ENCODE measurements around the gene DHRS7. TPM values are rescaled to one million over a fixed set of nuclear protein-coding genes. Genes with fewer than 3 reads are reported as not detected.

DHRS7 gene
- total and polyA plus RNA-seq, 9 of the 15 experiments (the other 6 are each of a cell fraction or from before 2014, with no cell fraction given), result 10.2 to 20.1 (median 15.7) TPM

DNA sequence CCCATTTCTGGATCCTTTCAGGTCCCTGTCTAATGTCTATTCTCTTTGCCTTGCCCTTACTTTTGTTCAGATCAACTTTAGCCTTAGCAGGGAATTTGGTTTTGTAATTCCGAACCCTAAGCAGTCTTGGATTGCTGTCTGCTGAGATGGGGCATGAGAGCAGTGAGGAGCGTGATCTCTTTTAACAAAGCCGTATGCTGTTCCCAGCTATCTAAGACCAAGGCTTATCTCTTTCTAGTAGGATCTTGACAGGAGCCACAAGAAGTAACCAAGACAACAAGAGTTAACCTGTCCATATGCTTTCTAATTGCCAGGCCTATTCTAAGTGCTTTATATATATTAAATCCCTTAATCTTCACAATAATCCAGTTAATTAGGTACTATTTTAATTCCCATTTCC is 4.5 kb upstream of the DHRS7 start:
- no peaks in the 10 kb centered on the region for H3K27me3 ChIP-seq (ENCODE audit: control insufficient read depth in 2 of 2, insufficient read depth in 2 of 2, low read length in 2 of 2)
- ChIA-PET CTCF (ENCODE audit: low intra/inter-chr PET ratio) (no interaction called here), POLR2A (interaction anchor here (0.5 to 0.6 kb wide), 3 partner anchors 38 to 1373 kb away, joined by 4 to 7 read pairs (median 4); no protein-coding TSS in a partner anchor)
- H3K9me1 ChIP-seq (ENCODE audit: control insufficient read depth, insufficient read depth, low read length), result no peaks in the 10 kb centered on the region
- no TSS peak for BruUV-seq (replicated peaks)
- no peak overlapping the region for H2AFZ ChIP-seq (ENCODE audit: low read depth, low read length)
- H3K79me2 ChIP-seq (ENCODE audit: control insufficient read depth, insufficient read depth, low read length), result no peaks in the 10 kb centered on the region
- peaks cover 0 to 8% of the 10 kb centered on the region in 2 experiments; a peak in 2 of 5 replicates for H3K4me1 ChIP-seq (replicated peaks in 1 of 2; ENCODE audit: control insufficient read depth in 2 of 2, insufficient read depth in 2 of 2, low read length in 2 of 2)
- H3K9ac ChIP-seq (ENCODE audit: insufficient read depth in 1 of 2, low read depth in 2 of 2, low read length in 2 of 2), result no peak overlapping the region
- no peaks in the 10 kb centered on the region for H3K36me3 ChIP-seq (ENCODE audit: control insufficient read depth, insufficient read depth, low read length)
- no peak overlapping the region for H3K4me2 ChIP-seq (ENCODE audit: insufficient read depth, low read length)
- intact Hi-C loops (cut with micrococcal nuclease), result loop anchor here (5.0 kb wide), 2 partner anchors 202 to 537 kb away; no protein-coding TSS in a partner anchor
- DNase-seq (ENCODE audit: extremely low read depth in 1 of 4, low spot score in 3 of 4), result no peak
- in situ Hi-C loops (cut with MboI), result loop anchor here (10.0 kb wide), 2 partner anchors 105 to 205 kb away; no protein-coding TSS in a partner anchor
- no peaks in the 10 kb centered on the region for H3K9me3 ChIP-seq (replicated peaks; ENCODE audit: control insufficient read depth, insufficient read depth, low read depth, low read length)
- ATAC-seq, result no peak
- 27% methylated on average over 3 of the region's 3 CpGs for WGBS (ENCODE audit: insufficient coverage, low coverage, missing lambda C conversion rate)
- H3K4me3 ChIP-seq, result no peak overlapping the region
- TF ChIP-seq RCOR1 (IDR thresholded peaks at IDR 0.05; ENCODE audit: borderline replicate concordance in 1 of 2, low read depth in 2 of 2, low read length in 2 of 2) (no peak), THRAP3 (IDR thresholded peaks at IDR 0.05; ENCODE audit: borderline replicate concordance) (no peak), MCM3 (IDR thresholded peaks at IDR 0.05) (no peak), DEAF1 (CRISPR knock-in tag; IDR thresholded peaks at IDR 0.05) (no peak), MLLT1 (IDR thresholded peaks at IDR 0.05) (no peak)
- H3K27ac ChIP-seq (ENCODE audit: extremely low read depth, low read depth, low read length), result no peak overlapping the region
- no peak for FAIRE-seq
- no peaks in the 10 kb centered on the region for H4K20me1 ChIP-seq (replicated peaks; ENCODE audit: control insufficient read depth, insufficient read depth, low read length)
